Ascending aorta (tissue), 2 donors: ENCODE results near the gene CCDC137. TPM values are rescaled to one million over a fixed set of nuclear protein-coding genes. Genes with fewer than 3 reads are reported as not detected.

Experiments
- DNase-seq, 2 donors: peaks; one replicate each; pipeline ENCODE4 v3.0.0-alpha.2; 2019; ENCODE audit warnings: low spot score in 2 of 2
- H3K27ac ChIP-seq, 2 donors: fragments of 200-600 bp; sonication (generic); one replicate each; pipeline ENCODE4 v1.5.1; 2016 to 2017; ENCODE audit warnings: mild to moderate bottlenecking in 1 of 2
- H3K27me3 ChIP-seq: fragments of 200-600 bp; sonication (generic); one replicate; pipeline ENCODE4 v1.5.1; 2017
- H3K36me3 ChIP-seq, 2 donors: fragments of 200-600 bp; sonication (generic); one replicate each; pipeline ENCODE4 v1.5.1; 2016
- H3K4me1 ChIP-seq, 2 donors: fragments of 200-600 bp; sonication (generic); one replicate each; pipeline ENCODE4 v1.5.1; 2016 to 2017; ENCODE audit warnings: mild to moderate bottlenecking in 1 of 2
- H3K4me3 ChIP-seq, 2 donors: fragments of 200-600 bp; sonication (generic); one replicate each; pipeline ENCODE4 v1.5.1; 2016 to 2017; ENCODE audit warnings: mild to moderate bottlenecking in 1 of 2
- H3K9me3 ChIP-seq, 2 donors: fragments of 200-600 bp; sonication (generic); one replicate each; pipeline ENCODE4 v1.5.1; 2016
- intact Hi-C: fragments of 100-400 bp; cut with DNase I; formaldehyde crosslinking; loops from one replicate; pipeline ENCODE4 v1.15.1; 2023
- total RNA-seq: library from RNA; depleted of rRNA; stranded (reverse); fragments of >200 nt; gene quantifications from one replicate; pipeline ENCODE4 v1.1.0, GENCODE V29; 2016
- TF ChIP-seq, protein P1 (sequence below), 3 experiments: fragments of 200-600 bp in 2 of 3; fragments of 450-650 bp in 1 of 3; sonication (generic) in 2 of 3; IDR thresholded peaks; one replicate each; pipeline ENCODE4 v1.5.1; 2016 to 2019; ENCODE audit warnings: antibody characterized with exemption in 3 of 3, mild to moderate bottlenecking in 1 of 3, moderate library complexity in 1 of 3

Gene CCDC137
- total RNA-seq, 1 donor from 2014 or later: 15.8 TPM

DNA sequence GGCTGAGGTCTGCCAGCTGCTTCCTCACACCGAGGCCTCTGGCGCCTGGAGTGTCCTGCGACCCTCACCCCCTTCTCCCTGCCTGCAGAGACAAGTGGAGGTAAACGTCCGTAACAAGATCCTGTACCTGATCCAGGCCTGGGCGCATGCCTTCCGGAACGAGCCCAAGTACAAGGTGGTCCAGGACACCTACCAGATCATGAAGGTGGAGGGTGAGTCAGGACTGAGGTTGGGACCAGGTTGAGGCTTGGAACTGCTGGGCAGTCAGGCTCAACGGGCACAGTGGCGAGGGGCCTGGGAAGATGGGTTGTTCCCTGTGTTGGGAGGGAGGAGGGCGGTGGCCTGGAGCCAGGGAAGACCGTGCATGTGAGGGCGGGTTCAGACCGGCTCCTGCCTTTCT is 22.1 kb downstream of the CCDC137 start:
- Histone ChIP-seq H3K36me3 (peaks cover 76 to 79% of the 10 kb centered on the region in 2 donors), H3K4me3 (no peak overlapping the region), H3K27ac (no peak overlapping the region), H3K9me3 (no peaks in the 10 kb centered on the region), H3K27me3 (no peaks in the 10 kb centered on the region), H3K4me1 (peaks cover 11 to 14% of the 10 kb centered on the region in 2 donors)
- DNase-seq: no peak
- TF ChIP-seq, protein P1, sequence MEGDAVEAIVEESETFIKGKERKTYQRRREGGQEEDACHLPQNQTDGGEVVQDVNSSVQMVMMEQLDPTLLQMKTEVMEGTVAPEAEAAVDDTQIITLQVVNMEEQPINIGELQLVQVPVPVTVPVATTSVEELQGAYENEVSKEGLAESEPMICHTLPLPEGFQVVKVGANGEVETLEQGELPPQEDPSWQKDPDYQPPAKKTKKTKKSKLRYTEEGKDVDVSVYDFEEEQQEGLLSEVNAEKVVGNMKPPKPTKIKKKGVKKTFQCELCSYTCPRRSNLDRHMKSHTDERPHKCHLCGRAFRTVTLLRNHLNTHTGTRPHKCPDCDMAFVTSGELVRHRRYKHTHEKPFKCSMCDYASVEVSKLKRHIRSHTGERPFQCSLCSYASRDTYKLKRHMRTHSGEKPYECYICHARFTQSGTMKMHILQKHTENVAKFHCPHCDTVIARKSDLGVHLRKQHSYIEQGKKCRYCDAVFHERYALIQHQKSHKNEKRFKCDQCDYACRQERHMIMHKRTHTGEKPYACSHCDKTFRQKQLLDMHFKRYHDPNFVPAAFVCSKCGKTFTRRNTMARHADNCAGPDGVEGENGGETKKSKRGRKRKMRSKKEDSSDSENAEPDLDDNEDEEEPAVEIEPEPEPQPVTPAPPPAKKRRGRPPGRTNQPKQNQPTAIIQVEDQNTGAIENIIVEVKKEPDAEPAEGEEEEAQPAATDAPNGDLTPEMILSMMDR (IDR thresholded peaks at IDR 0.05): no peak
- intact Hi-C loops: no loop called here

- intact Hi-C loops: no loop called here
- DNase-seq: no peak
- H3K4me3 ChIP-seq: no peak overlapping the region
- peaks cover 91 to 93% of the 10 kb centered on the region in 2 donors for H3K36me3 ChIP-seq
- H3K27me3 ChIP-seq: no peaks in the 10 kb centered on the region
- TF ChIP-seq, protein P1 (IDR thresholded peaks at IDR 0.05): no peak
- no peaks in the 10 kb centered on the region for H3K9me3 ChIP-seq
- no peak overlapping the region for H3K27ac ChIP-seq
- H3K4me1 ChIP-seq: peaks cover 6 to 7% of the 10 kb centered on the region in 2 donors
Observed at GRCh38 chr17:81690066-81690465, 23.5 kb downstream of the CCDC137 start.

GRCh38 chr17:81690549-81690948 is 24.0 kb downstream of the CCDC137 start:
- TF ChIP-seq, protein P1 (IDR thresholded peaks at IDR 0.05): no peak
- no peak for DNase-seq
- no peak overlapping the region for H3K27ac ChIP-seq
- H3K4me1 ChIP-seq: peaks cover 1 to 2% of the 10 kb centered on the region in 2 donors
- intact Hi-C loops: no loop called here
- H3K27me3 ChIP-seq: no peaks in the 10 kb centered on the region
- peaks cover 96 to 98% of the 10 kb centered on the region in 2 donors for H3K36me3 ChIP-seq
- no peak overlapping the region for H3K4me3 ChIP-seq
- H3K9me3 ChIP-seq: no peaks in the 10 kb centered on the region

DNA sequence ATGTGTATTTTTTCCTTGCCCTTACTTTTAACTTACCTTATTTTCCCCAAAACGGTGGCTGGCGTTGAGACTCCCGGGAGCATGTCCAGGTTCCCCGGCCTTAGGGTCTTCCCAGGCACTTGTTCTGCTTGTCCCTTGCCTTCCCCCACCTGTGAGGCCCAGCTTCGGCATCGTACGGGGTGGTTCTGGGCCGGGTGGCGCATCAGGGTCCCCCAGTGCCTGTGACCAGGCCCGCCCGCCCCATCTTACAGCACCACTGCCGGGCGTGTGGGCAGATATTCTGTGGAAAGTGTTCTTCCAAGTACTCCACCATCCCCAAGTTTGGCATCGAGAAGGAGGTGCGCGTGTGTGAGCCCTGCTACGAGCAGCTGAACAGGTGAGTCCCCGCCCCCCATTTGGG is 24.7 kb downstream of the CCDC137 start:
- Histone ChIP-seq H3K27ac (no peak overlapping the region), H3K4me1 (no peaks in the 10 kb centered on the region), H3K36me3 (peaks cover 99 to 100% of the 10 kb centered on the region in 2 donors), H3K9me3 (no peaks in the 10 kb centered on the region), H3K27me3 (no peaks in the 10 kb centered on the region), H3K4me3 (no peak overlapping the region)
- DNase-seq: no peak
- TF ChIP-seq, protein P1 (IDR thresholded peaks at IDR 0.05): no peak
- intact Hi-C loops: no loop called here

DNA sequence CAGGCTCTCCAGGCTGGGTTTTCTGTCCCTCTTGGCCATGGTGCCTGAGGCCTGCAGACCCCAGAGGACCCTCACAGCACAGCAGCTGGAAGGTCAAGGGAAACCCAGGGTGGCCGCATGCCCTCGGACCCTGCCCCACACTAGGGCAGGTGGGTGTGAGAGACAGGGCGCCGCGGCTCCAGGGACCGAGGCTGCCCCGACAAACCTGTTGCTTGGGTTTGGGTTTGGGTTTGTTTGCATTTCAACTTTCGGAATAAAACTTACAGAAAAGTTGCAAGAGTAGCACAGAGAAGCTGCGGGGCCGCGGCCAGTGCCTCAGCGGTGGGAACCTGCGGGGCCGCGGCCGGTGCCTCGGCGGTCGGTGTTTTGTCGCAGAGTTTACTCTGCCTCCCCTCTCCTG is 25.1 kb downstream of the CCDC137 start:
- DNase-seq: no peak
- Histone ChIP-seq H3K4me1 (no peaks in the 10 kb centered on the region), H3K9me3 (no peaks in the 10 kb centered on the region), H3K27me3 (no peaks in the 10 kb centered on the region), H3K4me3 (no peak overlapping the region), H3K27ac (no peak overlapping the region), H3K36me3 (peaks cover 99 to 100% of the 10 kb centered on the region in 2 donors)
- TF ChIP-seq, protein P1 (IDR thresholded peaks at IDR 0.05): no peak
- intact Hi-C loops: no loop called here
